ENCODE results near the gene LLCFC1. TPM values are rescaled to one million over a fixed set of nuclear protein-coding genes. Genes with fewer than 3 reads are reported as not detected.

The LLCFC1 gene
- total and polyA plus RNA-seq, 2 experiments from 2014 or later, result not detected

DNA sequence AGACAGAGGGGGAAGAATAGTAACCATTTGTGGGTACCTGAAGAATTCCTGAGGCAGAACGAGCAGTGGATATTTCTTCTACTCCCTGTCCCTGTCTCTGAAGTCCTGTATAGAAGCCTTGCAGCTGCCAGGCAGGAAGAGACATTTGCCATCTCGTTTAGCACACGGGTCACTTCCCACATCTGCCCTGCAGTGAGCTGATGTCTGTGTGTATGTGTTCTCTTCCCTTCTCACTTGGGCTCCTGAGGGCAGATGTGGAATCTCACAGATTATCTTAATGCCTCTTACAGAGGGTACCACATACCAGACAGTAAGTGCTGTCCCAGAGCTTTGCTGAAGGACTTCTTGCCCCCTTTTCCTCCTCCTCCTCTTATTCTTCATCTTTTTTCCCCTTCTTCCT, 39.6 kb upstream of the LLCFC1 start (continued):
- TF ChIP-seq, protein P1, sequence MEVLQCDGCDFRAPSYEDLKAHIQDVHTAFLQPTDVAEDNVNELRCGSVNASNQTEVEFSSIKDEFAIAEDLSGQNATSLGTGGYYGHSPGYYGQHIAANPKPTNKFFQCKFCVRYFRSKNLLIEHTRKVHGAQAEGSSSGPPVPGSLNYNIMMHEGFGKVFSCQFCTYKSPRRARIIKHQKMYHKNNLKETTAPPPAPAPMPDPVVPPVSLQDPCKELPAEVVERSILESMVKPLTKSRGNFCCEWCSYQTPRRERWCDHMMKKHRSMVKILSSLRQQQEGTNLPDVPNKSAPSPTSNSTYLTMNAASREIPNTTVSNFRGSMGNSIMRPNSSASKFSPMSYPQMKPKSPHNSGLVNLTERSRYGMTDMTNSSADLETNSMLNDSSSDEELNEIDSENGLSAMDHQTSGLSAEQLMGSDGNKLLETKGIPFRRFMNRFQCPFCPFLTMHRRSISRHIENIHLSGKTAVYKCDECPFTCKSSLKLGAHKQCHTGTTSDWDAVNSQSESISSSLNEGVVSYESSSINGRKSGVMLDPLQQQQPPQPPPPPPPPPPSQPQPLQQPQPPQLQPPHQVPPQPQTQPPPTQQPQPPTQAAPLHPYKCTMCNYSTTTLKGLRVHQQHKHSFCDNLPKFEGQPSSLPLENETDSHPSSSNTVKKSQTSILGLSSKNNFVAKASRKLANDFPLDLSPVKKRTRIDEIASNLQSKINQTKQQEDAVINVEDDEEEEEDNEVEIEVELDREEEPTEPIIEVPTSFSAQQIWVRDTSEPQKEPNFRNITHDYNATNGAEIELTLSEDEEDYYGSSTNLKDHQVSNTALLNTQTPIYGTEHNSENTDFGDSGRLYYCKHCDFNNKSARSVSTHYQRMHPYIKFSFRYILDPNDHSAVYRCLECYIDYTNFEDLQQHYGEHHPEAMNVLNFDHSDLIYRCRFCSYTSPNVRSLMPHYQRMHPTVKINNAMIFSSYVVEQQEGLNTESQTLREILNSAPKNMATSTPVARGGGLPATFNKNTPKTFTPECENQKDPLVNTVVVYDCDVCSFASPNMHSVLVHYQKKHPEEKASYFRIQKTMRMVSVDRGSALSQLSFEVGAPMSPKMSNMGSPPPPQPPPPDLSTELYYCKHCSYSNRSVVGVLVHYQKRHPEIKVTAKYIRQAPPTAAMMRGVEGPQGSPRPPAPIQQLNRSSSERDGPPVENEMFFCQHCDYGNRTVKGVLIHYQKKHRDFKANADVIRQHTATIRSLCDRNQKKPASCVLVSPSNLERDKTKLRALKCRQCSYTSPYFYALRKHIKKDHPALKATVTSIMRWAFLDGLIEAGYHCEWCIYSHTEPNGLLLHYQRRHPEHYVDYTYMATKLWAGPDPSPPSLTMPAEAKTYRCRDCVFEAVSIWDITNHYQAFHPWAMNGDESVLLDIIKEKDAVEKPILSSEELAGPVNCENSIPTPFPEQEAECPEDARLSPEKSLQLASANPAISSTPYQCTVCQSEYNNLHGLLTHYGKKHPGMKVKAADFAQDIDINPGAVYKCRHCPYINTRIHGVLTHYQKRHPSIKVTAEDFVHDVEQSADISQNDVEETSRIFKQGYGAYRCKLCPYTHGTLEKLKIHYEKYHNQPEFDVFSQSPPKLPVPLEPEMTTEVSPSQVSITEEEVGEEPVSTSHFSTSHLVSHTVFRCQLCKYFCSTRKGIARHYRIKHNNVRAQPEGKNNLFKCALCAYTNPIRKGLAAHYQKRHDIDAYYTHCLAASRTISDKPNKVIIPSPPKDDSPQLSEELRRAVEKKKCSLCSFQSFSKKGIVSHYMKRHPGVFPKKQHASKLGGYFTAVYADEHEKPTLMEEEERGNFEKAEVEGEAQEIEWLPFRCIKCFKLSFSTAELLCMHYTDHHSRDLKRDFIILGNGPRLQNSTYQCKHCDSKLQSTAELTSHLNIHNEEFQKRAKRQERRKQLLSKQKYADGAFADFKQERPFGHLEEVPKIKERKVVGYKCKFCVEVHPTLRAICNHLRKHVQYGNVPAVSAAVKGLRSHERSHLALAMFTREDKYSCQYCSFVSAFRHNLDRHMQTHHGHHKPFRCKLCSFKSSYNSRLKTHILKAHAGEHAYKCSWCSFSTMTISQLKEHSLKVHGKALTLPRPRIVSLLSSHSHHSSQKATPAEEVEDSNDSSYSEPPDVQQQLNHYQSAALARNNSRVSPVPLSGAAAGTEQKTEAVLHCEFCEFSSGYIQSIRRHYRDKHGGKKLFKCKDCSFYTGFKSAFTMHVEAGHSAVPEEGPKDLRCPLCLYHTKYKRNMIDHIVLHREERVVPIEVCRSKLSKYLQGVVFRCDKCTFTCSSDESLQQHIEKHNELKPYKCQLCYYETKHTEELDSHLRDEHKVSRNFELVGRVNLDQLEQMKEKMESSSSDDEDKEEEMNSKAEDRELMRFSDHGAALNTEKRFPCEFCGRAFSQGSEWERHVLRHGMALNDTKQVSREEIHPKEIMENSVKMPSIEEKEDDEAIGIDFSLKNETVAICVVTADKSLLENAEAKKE (CRISPR knock-in tag; IDR thresholded peaks at IDR 0.05), result no peak
- TF ChIP-seq CREB1 (CRISPR knock-in tag; IDR thresholded peaks at IDR 0.05; ENCODE audit: low read depth), result no peak

GRCh38 chr7:142901426-142902259, 37.6 kb upstream of the LLCFC1 start:
- Histone ChIP-seq H3F3A (replicated peaks; ENCODE audit: low read depth) (no peaks in the 10 kb centered on the region), H2AFZ (no peak overlapping the region; the same call in 1 of the 2 replicates), H3K27ac (ENCODE audit: low read depth) (no peak overlapping the region), H3K4me2 (no peak overlapping the region), H3K36me3 (ENCODE audit: insufficient read depth) (0 out of 2 replicates have a peak, but pooled peaks cover 15% of the 10 kb centered on the region), H3K4me3 (no peak overlapping the region), H3K9me2 (ENCODE audit: insufficient read depth) (no peaks in the 10 kb centered on the region), H3K27me3 (ENCODE audit: insufficient read depth) (no peaks in the 10 kb centered on the region), H3K79me2 (replicated peaks; ENCODE audit: insufficient read depth) (no peaks in the 10 kb centered on the region), H4K20me1 (replicated peaks; ENCODE audit: insufficient read depth) (no peaks in the 10 kb centered on the region), H3K4me1 (ENCODE audit: insufficient read depth) (no peaks in the 10 kb centered on the region)
- Mint-ChIP-seq H3K4me3 (no peak overlapping the region), H3K4me1 (peaks cover 9% of the 10 kb centered on the region), H3K9me3 (peaks cover 28% of the 10 kb centered on the region), H3K36me3 (ENCODE audit: low read depth) (peaks cover 5% of the 10 kb centered on the region; the same call in 2 of the 3 replicates), H3K27ac (no peak overlapping the region), H3K27me3 (ENCODE audit: insufficient read depth, low read depth, poor library complexity) (peaks cover 4% of the 10 kb centered on the region)
- DNase-seq (ENCODE audit: low spot score) (no peak), ATAC-seq (peak; percentile 56)
- TF ChIP-seq JUNB (IDR thresholded peaks at IDR 0.05; ENCODE audit: unreplicated experiment), result no peak
- no peak for TF ChIP-seq REST (IDR thresholded peaks at IDR 0.05; ENCODE audit: unreplicated experiment)
- TF ChIP-seq EZH2phosphoT487 (IDR thresholded peaks at IDR 0.05; ENCODE audit: unreplicated experiment), result no peak
- TF ChIP-seq NANOG (IDR thresholded peaks at IDR 0.05; ENCODE audit: borderline replicate concordance), result no peak
- TF ChIP-seq POLR2AphosphoS5 (IDR thresholded peaks at IDR 0.05; ENCODE audit: low read depth), result no peak
- TF ChIP-seq ZNF331 (CRISPR knock-in tag; IDR thresholded peaks at IDR 0.05; ENCODE audit: low read depth), result no peak
- TF ChIP-seq, protein P2, sequence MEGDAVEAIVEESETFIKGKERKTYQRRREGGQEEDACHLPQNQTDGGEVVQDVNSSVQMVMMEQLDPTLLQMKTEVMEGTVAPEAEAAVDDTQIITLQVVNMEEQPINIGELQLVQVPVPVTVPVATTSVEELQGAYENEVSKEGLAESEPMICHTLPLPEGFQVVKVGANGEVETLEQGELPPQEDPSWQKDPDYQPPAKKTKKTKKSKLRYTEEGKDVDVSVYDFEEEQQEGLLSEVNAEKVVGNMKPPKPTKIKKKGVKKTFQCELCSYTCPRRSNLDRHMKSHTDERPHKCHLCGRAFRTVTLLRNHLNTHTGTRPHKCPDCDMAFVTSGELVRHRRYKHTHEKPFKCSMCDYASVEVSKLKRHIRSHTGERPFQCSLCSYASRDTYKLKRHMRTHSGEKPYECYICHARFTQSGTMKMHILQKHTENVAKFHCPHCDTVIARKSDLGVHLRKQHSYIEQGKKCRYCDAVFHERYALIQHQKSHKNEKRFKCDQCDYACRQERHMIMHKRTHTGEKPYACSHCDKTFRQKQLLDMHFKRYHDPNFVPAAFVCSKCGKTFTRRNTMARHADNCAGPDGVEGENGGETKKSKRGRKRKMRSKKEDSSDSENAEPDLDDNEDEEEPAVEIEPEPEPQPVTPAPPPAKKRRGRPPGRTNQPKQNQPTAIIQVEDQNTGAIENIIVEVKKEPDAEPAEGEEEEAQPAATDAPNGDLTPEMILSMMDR (conservative IDR thresholded peaks at IDR 0.05; ENCODE audit: low read depth in 2 of 2), result no peak
- no peak for TF ChIP-seq ZNF114 (CRISPR knock-in tag; IDR thresholded peaks at IDR 0.05)
- no peak for TF ChIP-seq EZH2 (IDR thresholded peaks at IDR 0.05; ENCODE audit: low read depth, unreplicated experiment)
- TF ChIP-seq, protein P3, sequence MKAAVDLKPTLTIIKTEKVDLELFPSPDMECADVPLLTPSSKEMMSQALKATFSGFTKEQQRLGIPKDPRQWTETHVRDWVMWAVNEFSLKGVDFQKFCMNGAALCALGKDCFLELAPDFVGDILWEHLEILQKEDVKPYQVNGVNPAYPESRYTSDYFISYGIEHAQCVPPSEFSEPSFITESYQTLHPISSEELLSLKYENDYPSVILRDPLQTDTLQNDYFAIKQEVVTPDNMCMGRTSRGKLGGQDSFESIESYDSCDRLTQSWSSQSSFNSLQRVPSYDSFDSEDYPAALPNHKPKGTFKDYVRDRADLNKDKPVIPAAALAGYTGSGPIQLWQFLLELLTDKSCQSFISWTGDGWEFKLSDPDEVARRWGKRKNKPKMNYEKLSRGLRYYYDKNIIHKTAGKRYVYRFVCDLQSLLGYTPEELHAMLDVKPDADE (IDR thresholded peaks at IDR 0.05), result no peak

Measured in GM23338 (cell line).